ENCODE data around the gene SLC9A3.
A peak's percentile ranks its signal among the peaks of the same experiment; 100 is the strongest.

The SLC9A3 gene

DNA sequence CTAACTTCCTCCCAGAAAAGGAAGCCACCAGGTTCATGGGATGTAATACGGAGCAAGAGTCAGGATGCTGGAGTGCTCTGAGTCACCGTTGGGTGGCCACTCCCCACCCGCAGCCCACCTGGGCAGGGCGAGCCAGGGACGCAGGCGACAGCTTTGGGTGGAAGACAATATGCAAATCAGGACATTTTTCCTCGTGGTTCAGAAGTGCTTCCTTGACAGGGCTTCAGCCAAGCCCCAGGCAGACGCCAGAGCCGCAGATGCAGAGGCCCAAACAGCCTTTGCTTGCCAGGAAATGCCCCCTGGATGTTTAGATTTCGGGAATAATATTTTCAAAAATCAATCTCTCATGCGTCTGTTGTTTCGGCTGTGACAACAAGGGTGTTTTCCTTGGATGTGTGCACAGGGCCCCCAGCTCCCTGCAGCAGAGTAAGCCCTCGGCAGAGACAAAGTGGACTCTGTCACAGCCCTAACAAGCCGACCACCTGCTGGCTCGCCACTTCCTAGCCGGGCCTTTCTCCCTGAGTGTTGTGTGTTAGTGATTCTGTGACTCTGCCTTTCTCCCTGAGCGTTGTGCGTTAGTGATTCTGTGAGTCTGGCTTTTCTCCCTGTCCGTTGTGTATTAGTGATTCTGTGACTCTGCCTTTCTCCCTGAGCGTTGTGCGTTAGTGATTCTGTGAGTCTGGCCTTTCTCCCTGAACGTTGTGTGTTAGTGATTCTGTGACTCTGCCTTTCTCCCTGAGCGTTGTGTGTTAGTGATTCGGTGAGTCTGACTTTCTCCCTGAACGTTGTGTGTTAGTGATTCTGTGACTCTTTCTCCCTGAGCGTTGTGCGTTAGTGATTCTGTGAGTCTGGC, 11.8 kb upstream of the SLC9A3 start:
- Histone ChIP-seq H4K8ac (ENCODE audit: low read depth, low read length) (no peak overlapping the region), H4K91ac (ENCODE audit: low read depth, low read length, poor library complexity) (no peak overlapping the region), H3K18ac (ENCODE audit: low read length) (peak overlapping the region; percentile 52), H2BK5ac (ENCODE audit: low read length) (peak overlapping the region; percentile 22), H3K4me2 (ENCODE audit: insufficient read depth, low read length, poor library complexity, severe bottlenecking) (no peak overlapping the region), H3K4ac (ENCODE audit: low read length) (no peak overlapping the region), H2BK15ac (ENCODE audit: low read length) (peak overlapping the region; percentile 45), H3K36me3 (replicated peaks in 1 of 2; ENCODE audit: control insufficient read depth in 2 of 2, insufficient read depth in 2 of 2, low read length in 2 of 2) (no peaks in the 10 kb centered on the region), H3K4me3 (ENCODE audit: low read length in 2 of 2) (no peak overlapping the region), H3K9ac (ENCODE audit: low read depth, low read length, poor library complexity) (peak overlapping the region; percentile 50), H3K27ac (replicated peaks; ENCODE audit: low read length) (no peak overlapping the region), H3K14ac (ENCODE audit: low read length) (peak overlapping the region; percentile 47), H3K9me3 (replicated peaks in 1 of 2; ENCODE audit: control insufficient read depth in 2 of 2, insufficient read depth in 1 of 2, low read depth in 1 of 2, low read length in 2 of 2) (no peaks in the 10 kb centered on the region), H3K4me1 (ENCODE audit: control insufficient read depth in 2 of 2, insufficient read depth in 1 of 2, low read depth in 1 of 2, low read length in 2 of 2) (peaks cover 29 to 44% of the 10 kb centered on the region in 2 donors), H2AFZ (ENCODE audit: low read length) (peak overlapping the region; percentile 65), H3K79me1 (ENCODE audit: low read depth, low read length) (no peaks in the 10 kb centered on the region), H3K23ac (ENCODE audit: low read depth, low read length, poor library complexity) (no peak overlapping the region), H2BK120ac (ENCODE audit: low read depth, low read length) (peak overlapping the region; percentile 28), H2BK12ac (ENCODE audit: low read length) (no peak overlapping the region), H3K27me3 (ENCODE audit: control insufficient read depth in 3 of 3, insufficient read depth in 3 of 3, low read depth in 1 of 3, low read length in 3 of 3) (peaks cover 0 to 65% (median 5%) of the 10 kb centered on the region in 3 experiments), H2AK5ac (ENCODE audit: low read depth, low read length) (no peak overlapping the region)
- no peak for DNase-seq (ENCODE audit: low spot score)
- WGBS, 2 donors (ENCODE audit: extremely low coverage in 2 of 2, insufficient read length in 2 of 2, insufficient replicate concordance in 1 of 2): no CpG with 5 or more reads among the region's 27 CpGs

DNA sequence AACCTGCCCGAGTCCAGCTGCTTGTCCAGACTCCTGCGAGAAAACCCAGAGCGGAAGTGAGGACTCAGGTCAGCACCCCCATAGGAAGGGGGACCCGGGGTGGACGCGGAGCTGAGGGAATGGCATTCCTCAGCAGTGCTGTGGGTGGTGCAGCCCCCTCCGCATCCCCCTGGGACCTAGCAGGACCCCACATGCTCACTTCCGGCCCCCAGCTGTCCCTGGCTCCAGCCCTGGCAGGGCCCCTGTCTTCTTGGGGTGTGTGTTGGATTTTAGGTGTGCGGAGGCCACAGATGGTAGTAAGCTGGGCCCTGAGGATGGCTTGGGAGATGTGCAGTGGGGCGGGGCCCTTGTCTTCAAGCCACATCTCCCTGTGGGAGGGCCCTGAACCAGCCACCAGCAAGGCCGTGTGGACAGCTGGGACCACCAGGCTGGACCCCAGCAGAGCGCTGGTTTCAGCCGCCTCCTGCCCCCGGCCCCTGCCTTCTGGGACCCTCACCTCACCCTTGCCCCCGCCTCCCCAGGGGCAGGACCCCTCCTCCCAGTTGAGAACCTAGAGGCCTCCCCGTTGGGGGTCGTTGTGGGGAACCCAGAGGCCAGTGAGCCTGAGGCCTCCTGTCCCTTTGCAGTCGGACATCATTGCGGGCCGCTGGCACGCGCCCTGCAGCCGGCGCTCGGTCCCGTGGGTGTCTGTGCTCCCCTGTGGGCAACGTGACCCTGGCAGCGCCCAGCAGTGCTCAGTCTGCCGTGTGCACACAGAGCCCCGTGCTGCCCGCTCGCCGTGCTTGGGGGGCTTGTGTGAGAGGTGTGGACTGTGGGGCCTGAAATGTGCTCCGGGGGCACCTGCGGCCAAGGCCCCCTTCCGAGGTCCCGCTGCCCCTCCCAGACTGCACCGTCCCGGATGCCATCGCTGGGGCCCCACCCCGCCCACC, 10.8 kb upstream of the SLC9A3 start:
- Histone ChIP-seq H2AK5ac (ENCODE audit: low read depth, low read length) (peak overlapping the region; percentile 60), H3K4ac (ENCODE audit: low read length) (no peak overlapping the region), H2BK12ac (ENCODE audit: low read length) (peak overlapping the region; percentile 90), H3K27ac (replicated peaks; ENCODE audit: low read length) (no peak overlapping the region), H3K23ac (ENCODE audit: low read depth, low read length, poor library complexity) (peak overlapping the region; percentile 43), H4K91ac (ENCODE audit: low read depth, low read length, poor library complexity) (no peak overlapping the region), H3K14ac (ENCODE audit: low read length) (peak overlapping the region; percentile 82), H2AFZ (ENCODE audit: low read length) (no peak overlapping the region), H3K9ac (ENCODE audit: low read depth, low read length, poor library complexity) (no peak overlapping the region), H3K79me1 (ENCODE audit: low read depth, low read length) (no peaks in the 10 kb centered on the region), H2BK5ac (ENCODE audit: low read length) (peak overlapping the region; percentile 46), H4K8ac (ENCODE audit: low read depth, low read length) (no peak overlapping the region), H2BK15ac (ENCODE audit: low read length) (peak overlapping the region; percentile 99), H2BK120ac (ENCODE audit: low read depth, low read length) (peak overlapping the region; percentile 87), H3K4me1 (ENCODE audit: control insufficient read depth in 2 of 2, insufficient read depth in 1 of 2, low read depth in 1 of 2, low read length in 2 of 2) (peaks cover 29 to 43% of the 10 kb centered on the region in 2 donors), H3K4me3 (ENCODE audit: low read length in 2 of 2) (no peak overlapping the region), H3K9me3 (replicated peaks in 1 of 2; ENCODE audit: control insufficient read depth in 2 of 2, insufficient read depth in 1 of 2, low read depth in 1 of 2, low read length in 2 of 2) (no peaks in the 10 kb centered on the region), H3K4me2 (ENCODE audit: insufficient read depth, low read length, poor library complexity, severe bottlenecking) (no peak overlapping the region), H3K36me3 (replicated peaks in 1 of 2; ENCODE audit: control insufficient read depth in 2 of 2, insufficient read depth in 2 of 2, low read length in 2 of 2) (no peaks in the 10 kb centered on the region), H3K18ac (ENCODE audit: low read length) (peak overlapping the region; percentile 44), H3K27me3 (ENCODE audit: control insufficient read depth in 3 of 3, insufficient read depth in 3 of 3, low read depth in 1 of 3, low read length in 3 of 3) (peaks cover 0 to 67% (median 14%) of the 10 kb centered on the region in 3 experiments)
- no peak for DNase-seq (ENCODE audit: low spot score)
- no CpG with 5 or more reads among the region's 41 CpGs for WGBS, 2 donors (ENCODE audit: extremely low coverage in 2 of 2, insufficient read length in 2 of 2, insufficient replicate concordance in 1 of 2)

DNA sequence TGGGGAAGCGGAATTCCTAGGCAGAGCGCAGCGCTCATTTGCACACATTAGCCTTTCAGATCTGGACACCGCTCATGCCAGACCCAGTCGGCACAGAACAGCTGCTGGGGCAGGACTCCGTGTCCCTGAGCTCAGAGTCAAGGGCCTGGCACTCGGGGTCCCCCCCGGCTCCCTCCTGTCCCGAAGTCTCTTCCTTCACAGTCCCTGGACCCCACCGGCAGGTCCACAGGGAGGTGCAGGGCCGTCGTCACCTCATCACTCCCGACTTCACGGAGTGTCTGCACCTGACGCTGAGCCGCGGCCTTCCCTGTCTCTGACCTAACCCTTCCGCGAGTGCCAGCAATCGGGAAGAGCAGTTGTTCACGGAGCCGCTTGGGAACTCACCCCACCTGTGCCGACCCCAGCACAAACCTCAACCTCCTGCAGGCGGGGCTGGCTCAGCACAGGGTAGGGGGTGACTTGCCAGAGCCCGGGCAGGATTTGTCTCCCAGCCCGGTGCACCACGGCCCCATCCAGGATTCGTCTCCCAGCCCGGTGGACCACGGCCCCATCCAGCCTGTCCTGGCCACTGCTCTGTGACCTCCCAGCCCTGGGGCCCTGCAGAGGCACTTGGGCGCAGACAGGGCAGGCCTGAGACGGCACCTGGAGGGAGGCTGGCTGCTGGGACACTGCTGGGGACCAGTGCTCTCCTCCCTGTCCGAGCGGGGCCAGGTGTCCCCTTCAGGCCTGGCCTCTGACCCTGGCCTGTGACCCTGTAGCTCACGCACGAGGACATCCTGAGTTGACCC, 9.9 kb upstream of the SLC9A3 start:
- Histone ChIP-seq H3K4me3 (ENCODE audit: low read length in 2 of 2) (no peak overlapping the region), H3K4ac (ENCODE audit: low read length) (no peak overlapping the region), H4K8ac (ENCODE audit: low read depth, low read length) (no peak overlapping the region), H3K4me1 (ENCODE audit: control insufficient read depth in 2 of 2, insufficient read depth in 1 of 2, low read depth in 1 of 2, low read length in 2 of 2) (peaks cover 25 to 39% of the 10 kb centered on the region in 2 donors), H2BK15ac (ENCODE audit: low read length) (peak overlapping the region; percentile 99), H2BK120ac (ENCODE audit: low read depth, low read length) (no peak overlapping the region), H3K36me3 (replicated peaks in 1 of 2; ENCODE audit: control insufficient read depth in 2 of 2, insufficient read depth in 2 of 2, low read length in 2 of 2) (no peaks in the 10 kb centered on the region), H3K23ac (ENCODE audit: low read depth, low read length, poor library complexity) (peak overlapping the region; percentile 43), H3K14ac (ENCODE audit: low read length) (peak overlapping the region; percentile 82), H3K4me2 (ENCODE audit: insufficient read depth, low read length, poor library complexity, severe bottlenecking) (no peak overlapping the region), H2AK5ac (ENCODE audit: low read depth, low read length) (peak overlapping the region; percentile 92), H2BK5ac (ENCODE audit: low read length) (peak overlapping the region; percentile 46), H4K91ac (ENCODE audit: low read depth, low read length, poor library complexity) (no peak overlapping the region), H3K27me3 (ENCODE audit: control insufficient read depth in 3 of 3, insufficient read depth in 3 of 3, low read depth in 1 of 3, low read length in 3 of 3) (peaks cover 0 to 67% (median 19%) of the 10 kb centered on the region in 3 experiments), H2AFZ (ENCODE audit: low read length) (peak overlapping the region; percentile 96), H3K9ac (ENCODE audit: low read depth, low read length, poor library complexity) (peak overlapping the region; percentile 54), H3K18ac (ENCODE audit: low read length) (peak overlapping the region; percentile 93), H3K27ac (replicated peaks; ENCODE audit: low read length) (no peak overlapping the region), H3K79me1 (ENCODE audit: low read depth, low read length) (no peaks in the 10 kb centered on the region), H2BK12ac (ENCODE audit: low read length) (peak overlapping the region; percentile 90), H3K9me3 (replicated peaks in 1 of 2; ENCODE audit: control insufficient read depth in 2 of 2, insufficient read depth in 1 of 2, low read depth in 1 of 2, low read length in 2 of 2) (no peaks in the 10 kb centered on the region)
- DNase-seq (ENCODE audit: low spot score): no peak
- no CpG with 5 or more reads among the region's 36 CpGs for WGBS, 2 donors (ENCODE audit: extremely low coverage in 2 of 2, insufficient read length in 2 of 2, insufficient replicate concordance in 1 of 2)

Data from neuronal stem cell (in vitro differentiated cells).